ENCODE results near the gene APCS.

APCS gene

DNA sequence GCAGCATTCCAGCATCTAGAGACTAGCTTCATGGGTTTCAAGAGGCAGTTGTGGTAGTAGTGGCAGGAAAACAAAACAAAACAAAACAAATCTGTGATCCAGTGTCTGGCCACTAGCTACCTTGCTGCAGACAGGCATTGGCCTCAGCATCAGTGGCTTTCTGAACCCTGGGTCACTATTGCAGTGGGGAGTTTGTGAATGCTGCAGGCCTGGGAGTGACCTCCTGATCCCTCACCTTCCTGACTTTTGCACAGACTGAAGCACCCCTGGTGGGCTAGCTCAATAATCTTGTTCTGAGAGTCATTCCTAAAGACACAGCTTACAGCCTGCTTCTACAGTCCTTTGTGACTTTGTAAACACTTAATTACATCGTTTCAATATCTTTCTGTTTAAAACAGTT, 24.9 kb upstream of the APCS start:
- no peak overlapping the region for H3K4me3 ChIP-seq (ENCODE audit: low read length)
- no peak for DNase-seq (ENCODE audit: low read depth)
- TF ChIP-seq, protein P1, sequence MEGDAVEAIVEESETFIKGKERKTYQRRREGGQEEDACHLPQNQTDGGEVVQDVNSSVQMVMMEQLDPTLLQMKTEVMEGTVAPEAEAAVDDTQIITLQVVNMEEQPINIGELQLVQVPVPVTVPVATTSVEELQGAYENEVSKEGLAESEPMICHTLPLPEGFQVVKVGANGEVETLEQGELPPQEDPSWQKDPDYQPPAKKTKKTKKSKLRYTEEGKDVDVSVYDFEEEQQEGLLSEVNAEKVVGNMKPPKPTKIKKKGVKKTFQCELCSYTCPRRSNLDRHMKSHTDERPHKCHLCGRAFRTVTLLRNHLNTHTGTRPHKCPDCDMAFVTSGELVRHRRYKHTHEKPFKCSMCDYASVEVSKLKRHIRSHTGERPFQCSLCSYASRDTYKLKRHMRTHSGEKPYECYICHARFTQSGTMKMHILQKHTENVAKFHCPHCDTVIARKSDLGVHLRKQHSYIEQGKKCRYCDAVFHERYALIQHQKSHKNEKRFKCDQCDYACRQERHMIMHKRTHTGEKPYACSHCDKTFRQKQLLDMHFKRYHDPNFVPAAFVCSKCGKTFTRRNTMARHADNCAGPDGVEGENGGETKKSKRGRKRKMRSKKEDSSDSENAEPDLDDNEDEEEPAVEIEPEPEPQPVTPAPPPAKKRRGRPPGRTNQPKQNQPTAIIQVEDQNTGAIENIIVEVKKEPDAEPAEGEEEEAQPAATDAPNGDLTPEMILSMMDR (IDR thresholded peaks at IDR 0.05; ENCODE audit: insufficient read depth, low read depth, low read length, missing control alignments), result no peak

DNA sequence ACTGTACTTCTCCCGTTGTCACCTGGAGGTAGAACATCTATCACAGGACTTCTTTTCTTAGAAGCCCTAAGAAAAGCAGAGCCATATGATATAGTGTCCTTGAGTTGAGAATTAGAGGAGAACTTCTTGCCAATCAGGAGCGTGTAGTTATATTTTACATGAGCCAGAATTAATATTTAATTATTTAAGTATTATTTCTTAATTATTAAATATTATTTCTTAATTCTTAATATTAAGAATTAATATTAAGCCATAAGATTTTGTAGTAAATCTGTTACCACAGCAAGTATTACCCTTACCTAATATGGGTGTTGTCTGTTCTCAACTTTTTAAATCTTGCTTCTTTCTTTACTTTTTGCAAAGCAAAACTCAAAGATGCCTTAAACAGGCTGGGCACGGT, 10.2 kb upstream of the APCS start:
- TF ChIP-seq, protein P1 (IDR thresholded peaks at IDR 0.05; ENCODE audit: insufficient read depth, low read depth, low read length, missing control alignments), result no peak
- no peak for DNase-seq (ENCODE audit: low read depth)
- H3K4me3 ChIP-seq (ENCODE audit: low read length), result no peak overlapping the region

DNA sequence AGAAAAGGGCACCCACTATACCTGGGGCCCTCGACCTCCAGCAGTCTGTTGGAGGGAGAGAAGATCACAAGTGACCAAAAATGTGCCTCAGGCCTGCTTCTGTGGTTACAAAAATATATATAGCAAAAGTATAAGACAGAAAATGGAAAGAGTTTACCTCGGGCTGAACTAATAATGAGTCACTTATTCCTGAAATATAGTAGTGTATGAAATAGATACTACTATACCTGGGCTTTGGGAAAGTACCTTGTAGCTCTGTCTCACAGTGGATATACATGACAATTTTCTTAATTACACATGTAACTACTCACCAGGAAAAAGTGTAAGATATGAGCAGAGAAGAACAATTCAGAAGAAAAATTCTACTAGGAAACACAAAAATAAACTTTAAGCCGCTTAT, 7.3 kb upstream of the APCS start:
- peak; percentile 69 for DNase-seq (ENCODE audit: low read depth)
- H3K4me3 ChIP-seq (ENCODE audit: low read length), result no peak overlapping the region
- TF ChIP-seq, protein P1 (IDR thresholded peaks at IDR 0.05; ENCODE audit: insufficient read depth, low read depth, low read length, missing control alignments), result no peak

DNA sequence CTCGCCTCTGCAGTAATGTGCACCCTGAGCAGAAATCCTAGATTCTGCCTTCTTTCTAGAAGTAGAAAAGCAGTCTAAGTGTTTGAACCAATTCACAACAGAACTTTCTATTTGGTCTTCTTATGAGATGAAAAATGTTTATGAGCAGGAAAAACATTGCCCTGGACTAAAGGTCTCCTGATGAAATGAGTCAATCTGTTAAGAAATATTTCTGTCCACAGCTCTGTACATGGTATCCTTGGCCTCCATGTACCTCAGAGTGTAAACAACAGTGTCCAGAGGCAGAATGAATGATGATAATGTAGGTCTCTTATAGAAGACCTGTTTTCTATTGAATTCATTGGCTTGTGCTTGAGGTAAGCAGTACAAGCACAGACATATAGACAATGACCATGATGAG, 6.2 kb upstream of the APCS start:
- TF ChIP-seq, protein P1 (IDR thresholded peaks at IDR 0.05; ENCODE audit: insufficient read depth, low read depth, low read length, missing control alignments), result no peak
- H3K4me3 ChIP-seq (ENCODE audit: low read length), result no peak overlapping the region
- DNase-seq (ENCODE audit: low read depth), result no peak

DNA sequence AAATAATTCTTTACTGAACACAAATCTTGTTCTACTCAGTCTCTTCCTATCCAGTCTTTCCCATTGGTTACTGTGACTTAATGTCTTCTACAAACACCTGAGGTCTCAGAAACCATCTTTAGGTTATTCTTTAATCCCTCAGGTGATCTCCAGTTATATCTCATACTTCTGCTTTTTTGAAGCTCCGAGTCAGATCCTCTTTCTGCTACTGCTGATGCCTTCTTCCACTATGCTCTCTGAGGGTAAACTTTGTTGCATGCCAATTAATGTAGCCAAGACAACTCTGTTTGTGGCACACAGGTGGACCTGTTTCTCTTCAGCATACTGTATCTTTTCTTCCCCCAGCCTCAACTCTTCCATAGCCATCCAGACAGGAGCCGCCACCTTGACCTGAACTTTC, 3.1 kb upstream of the APCS start:
- no peak overlapping the region for H3K4me3 ChIP-seq (ENCODE audit: low read length)
- DNase-seq (ENCODE audit: low read depth), result no peak
- TF ChIP-seq, protein P1 (IDR thresholded peaks at IDR 0.05; ENCODE audit: insufficient read depth, low read depth, low read length, missing control alignments), result no peak

DNA sequence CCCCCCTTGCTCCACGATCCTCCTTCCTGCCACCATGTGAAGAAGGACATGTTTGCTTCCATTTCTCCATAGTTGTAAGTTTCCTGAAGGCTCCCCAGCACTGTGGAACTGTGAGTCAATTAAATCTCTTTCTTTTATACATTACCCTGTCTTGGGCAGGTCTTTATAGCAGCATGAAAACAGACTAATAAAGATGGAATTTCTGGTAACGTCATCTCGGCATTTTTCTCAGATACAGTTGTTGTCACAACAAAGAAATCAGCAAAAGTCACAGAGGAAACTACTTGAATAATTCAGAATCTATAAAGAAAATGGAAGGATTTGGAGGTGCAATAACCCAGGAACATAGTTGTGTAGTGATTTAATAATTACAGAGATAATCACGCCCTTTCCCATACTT, 4.4 kb downstream of the APCS start:
- no peak overlapping the region for H3K4me3 ChIP-seq (ENCODE audit: low read length)
- no peak for DNase-seq (ENCODE audit: low read depth)
- TF ChIP-seq, protein P1 (IDR thresholded peaks at IDR 0.05; ENCODE audit: insufficient read depth, low read depth, low read length, missing control alignments), result no peak

DNA sequence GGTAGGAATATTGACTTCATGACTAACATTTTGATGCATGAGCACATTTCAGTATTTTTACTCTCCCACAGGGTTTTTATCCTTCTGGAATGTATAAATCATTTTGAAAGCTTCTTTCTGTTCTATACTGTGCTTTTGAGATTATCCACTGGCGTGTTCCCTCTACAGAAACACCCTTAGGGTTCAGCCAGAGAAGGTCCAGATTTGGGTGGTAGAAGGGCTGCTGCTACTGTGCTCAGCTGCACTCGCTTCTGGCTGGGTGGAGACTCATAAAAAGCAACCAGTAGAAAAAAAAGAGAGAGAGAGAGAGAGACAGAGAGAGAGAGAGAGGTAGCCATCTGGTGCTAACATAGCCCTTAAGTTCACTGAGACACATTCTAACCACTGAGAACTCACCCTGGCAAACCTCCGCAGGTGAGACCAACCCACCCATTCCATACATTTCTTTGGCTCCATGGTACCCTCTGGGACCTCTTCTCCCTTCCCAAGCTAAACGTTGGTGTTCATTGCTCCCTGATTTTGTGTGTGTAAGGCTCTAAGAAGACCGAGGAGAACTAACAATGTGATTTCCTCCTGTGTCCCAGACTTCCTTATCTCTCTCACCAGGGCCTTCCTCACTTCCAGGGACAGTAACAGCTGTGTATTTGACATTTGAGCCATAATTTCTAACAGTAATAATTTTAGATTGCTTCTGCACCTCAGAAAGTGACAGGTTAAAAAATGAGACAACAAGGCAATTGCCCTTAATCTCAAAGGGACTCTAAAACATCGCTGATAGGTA, 7.2 kb downstream of the APCS start:
- no peak overlapping the region for H3K4me3 ChIP-seq (ENCODE audit: low read length)
- no peak for DNase-seq (ENCODE audit: low read depth)

More for the DNA sequence above, 7.2 kb downstream of the APCS start:
- TF ChIP-seq, protein P1 (IDR thresholded peaks at IDR 0.05; ENCODE audit: insufficient read depth, low read depth, low read length, missing control alignments), result no peak

All from epithelial cell of esophagus (primary cell).